ENCODE results near the gene PDE4B.

Gene PDE4B

DNA sequence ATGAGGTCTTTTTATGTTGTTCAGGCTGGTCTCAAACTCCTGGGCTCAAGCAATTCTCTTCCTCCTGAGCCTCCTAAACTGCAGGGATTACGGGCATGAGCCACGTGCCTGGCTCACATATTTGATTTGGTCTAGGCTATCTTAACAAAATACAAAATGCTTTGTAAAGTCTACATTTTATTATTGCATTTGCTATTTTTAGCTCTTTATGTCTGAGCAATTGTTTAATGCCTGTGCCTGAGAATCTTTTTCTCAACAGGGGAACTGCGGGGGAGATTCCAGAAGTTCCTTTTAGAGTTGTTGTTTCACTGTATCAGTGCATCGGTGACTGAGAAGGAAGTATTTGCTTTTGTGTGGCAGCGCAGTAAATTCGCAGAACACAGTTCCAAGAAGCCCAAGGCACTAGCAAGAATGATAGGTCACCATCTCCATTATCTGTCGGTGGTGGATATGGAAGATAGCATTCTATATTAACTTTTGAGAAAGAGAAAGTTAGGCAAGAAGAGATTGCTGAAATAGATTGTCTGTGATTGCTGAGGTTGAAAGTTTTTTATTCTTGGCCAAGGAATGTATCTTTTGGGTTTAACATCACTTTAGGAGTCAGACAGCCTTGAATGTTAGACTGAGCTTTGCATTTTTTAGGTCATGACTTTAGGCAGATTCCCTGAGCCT lies 167.3 kb downstream of the PDE4B start:
- Histone ChIP-seq H3K9ac (ENCODE audit: low read length) (peak overlapping the region; percentile 40), H3K36me3 (replicated peaks; ENCODE audit: low read depth, low read length) (no peaks in the 10 kb centered on the region), H2AFZ (ENCODE audit: low read depth, low read length) (peak overlapping the region; percentile 42; the same call in 1 of the 2 replicates), H3K27ac (ENCODE audit: low read length) (no peak overlapping the region), H3K79me2 (ENCODE audit: low read length) (no peaks in the 10 kb centered on the region), H3K4me1 (ENCODE audit: low read length) (peaks cover 14% of the 10 kb centered on the region), H4K20me1 (ENCODE audit: insufficient read depth, low read length) (no peaks in the 10 kb centered on the region), H3K4me2 (ENCODE audit: low read length) (peak overlapping the region; percentile 81), H3K4me3 (ENCODE audit: low read length) (peak overlapping the region; percentile 58), H3K27me3 (ENCODE audit: low read depth, low read length) (no peaks in the 10 kb centered on the region), H3K9me3 (ENCODE audit: insufficient read depth, low read length) (no peaks in the 10 kb centered on the region)
- TF ChIP-seq, protein P1, sequence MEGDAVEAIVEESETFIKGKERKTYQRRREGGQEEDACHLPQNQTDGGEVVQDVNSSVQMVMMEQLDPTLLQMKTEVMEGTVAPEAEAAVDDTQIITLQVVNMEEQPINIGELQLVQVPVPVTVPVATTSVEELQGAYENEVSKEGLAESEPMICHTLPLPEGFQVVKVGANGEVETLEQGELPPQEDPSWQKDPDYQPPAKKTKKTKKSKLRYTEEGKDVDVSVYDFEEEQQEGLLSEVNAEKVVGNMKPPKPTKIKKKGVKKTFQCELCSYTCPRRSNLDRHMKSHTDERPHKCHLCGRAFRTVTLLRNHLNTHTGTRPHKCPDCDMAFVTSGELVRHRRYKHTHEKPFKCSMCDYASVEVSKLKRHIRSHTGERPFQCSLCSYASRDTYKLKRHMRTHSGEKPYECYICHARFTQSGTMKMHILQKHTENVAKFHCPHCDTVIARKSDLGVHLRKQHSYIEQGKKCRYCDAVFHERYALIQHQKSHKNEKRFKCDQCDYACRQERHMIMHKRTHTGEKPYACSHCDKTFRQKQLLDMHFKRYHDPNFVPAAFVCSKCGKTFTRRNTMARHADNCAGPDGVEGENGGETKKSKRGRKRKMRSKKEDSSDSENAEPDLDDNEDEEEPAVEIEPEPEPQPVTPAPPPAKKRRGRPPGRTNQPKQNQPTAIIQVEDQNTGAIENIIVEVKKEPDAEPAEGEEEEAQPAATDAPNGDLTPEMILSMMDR (IDR thresholded peaks at IDR 0.05; ENCODE audit: low read depth, low read length), result no peak
- no peak for TF ChIP-seq EZH2phosphoT487 (IDR thresholded peaks at IDR 0.05; ENCODE audit: low read depth)

DNA sequence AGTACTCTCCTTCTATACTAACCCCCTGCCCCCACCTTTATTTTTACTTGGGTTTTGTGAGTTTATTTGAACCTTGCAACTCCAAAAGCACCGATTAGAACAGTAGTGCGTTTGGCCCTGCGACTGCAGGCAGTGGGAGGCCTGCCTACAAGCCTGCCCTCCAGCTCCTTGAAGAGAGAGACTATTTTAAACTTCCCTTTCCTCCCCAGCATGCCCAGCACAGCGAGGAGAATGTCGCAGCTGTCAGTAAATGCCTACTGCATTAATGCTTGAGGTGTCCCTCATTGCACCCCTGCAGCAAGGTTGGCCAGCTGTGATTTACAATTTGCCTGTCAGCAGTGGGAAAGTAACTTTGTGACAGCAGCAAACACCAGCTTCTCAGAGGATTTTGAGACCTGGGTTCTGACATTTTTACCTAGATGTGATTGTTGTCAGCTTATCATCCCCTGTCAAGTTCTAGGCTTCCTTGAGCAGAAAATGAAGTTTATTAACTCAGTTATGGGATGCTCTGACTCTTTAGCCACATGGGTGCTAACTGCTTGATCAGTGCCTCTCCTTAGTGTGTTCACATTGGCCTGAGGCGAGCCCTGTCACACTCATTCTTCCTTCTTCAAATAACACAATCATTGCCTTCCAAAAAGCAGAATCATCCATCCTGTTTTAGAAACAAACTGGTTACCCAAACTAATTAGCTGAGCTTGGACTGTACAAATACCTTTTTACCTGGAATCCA lies 170.6 kb downstream of the PDE4B start:
- Histone ChIP-seq H3K9me3 (ENCODE audit: insufficient read depth, low read length) (no peaks in the 10 kb centered on the region), H3K27me3 (ENCODE audit: low read depth, low read length) (no peaks in the 10 kb centered on the region), H4K20me1 (ENCODE audit: insufficient read depth, low read length) (no peaks in the 10 kb centered on the region), H3K79me2 (ENCODE audit: low read length) (no peaks in the 10 kb centered on the region), H2AFZ (ENCODE audit: low read depth, low read length) (no peak overlapping the region), H3K36me3 (replicated peaks; ENCODE audit: low read depth, low read length) (no peaks in the 10 kb centered on the region), H3K27ac (ENCODE audit: low read length) (no peak overlapping the region), H3K4me3 (ENCODE audit: low read length) (no peak overlapping the region), H3K4me1 (ENCODE audit: low read length) (peaks cover 14% of the 10 kb centered on the region), H3K9ac (ENCODE audit: low read length) (no peak overlapping the region), H3K4me2 (ENCODE audit: low read length) (no peak overlapping the region)
- TF ChIP-seq, protein P1 (IDR thresholded peaks at IDR 0.05; ENCODE audit: low read depth, low read length), result no peak
- no peak for TF ChIP-seq EZH2phosphoT487 (IDR thresholded peaks at IDR 0.05; ENCODE audit: low read depth)

DNA sequence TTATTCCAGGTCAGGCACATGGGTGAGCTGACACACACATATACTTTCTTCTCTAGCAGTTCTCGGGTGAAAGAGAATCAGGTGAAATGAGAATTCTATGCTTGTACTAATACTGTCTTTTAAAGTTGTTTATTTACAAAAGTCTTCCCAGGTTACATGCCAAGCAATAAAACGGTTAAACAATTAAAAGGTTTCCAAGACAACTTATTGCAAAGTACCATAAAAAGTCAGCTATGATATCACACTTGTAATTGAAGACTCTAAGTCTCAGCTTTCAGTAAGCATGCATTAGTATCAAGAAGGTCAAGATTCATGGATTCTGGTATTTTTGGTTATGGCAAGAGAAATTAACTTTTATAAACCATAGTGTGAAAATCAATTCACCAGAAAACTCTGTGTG lies 171.4 kb downstream of the PDE4B start:
- Histone ChIP-seq H3K9me3 (ENCODE audit: insufficient read depth, low read length) (no peaks in the 10 kb centered on the region), H4K20me1 (ENCODE audit: insufficient read depth, low read length) (no peaks in the 10 kb centered on the region), H2AFZ (ENCODE audit: low read depth, low read length) (no peak overlapping the region), H3K4me2 (ENCODE audit: low read length) (no peak overlapping the region), H3K27ac (ENCODE audit: low read length) (no peak overlapping the region), H3K27me3 (ENCODE audit: low read depth, low read length) (no peaks in the 10 kb centered on the region), H3K4me1 (ENCODE audit: low read length) (peaks cover 12% of the 10 kb centered on the region), H3K9ac (ENCODE audit: low read length) (no peak overlapping the region), H3K36me3 (replicated peaks; ENCODE audit: low read depth, low read length) (no peaks in the 10 kb centered on the region), H3K4me3 (ENCODE audit: low read length) (no peak overlapping the region), H3K79me2 (ENCODE audit: low read length) (no peaks in the 10 kb centered on the region)
- no peak for TF ChIP-seq EZH2phosphoT487 (IDR thresholded peaks at IDR 0.05; ENCODE audit: low read depth)
- TF ChIP-seq, protein P1 (IDR thresholded peaks at IDR 0.05; ENCODE audit: low read depth, low read length), result no peak
